Measurements from ENCODE around the gene TRPM6. TPM values are rescaled to one million over a fixed set of nuclear protein-coding genes. Genes with fewer than 3 reads are reported as not detected.
"Not testable (repeated sequence)": the region's sequence is repeated elsewhere in the genome, so short reads cannot be mapped to it uniquely, and the experiment has no call there.

The TRPM6 gene
- polyA plus RNA-seq, 1 experiment, result 0.02 TPM

DNA sequence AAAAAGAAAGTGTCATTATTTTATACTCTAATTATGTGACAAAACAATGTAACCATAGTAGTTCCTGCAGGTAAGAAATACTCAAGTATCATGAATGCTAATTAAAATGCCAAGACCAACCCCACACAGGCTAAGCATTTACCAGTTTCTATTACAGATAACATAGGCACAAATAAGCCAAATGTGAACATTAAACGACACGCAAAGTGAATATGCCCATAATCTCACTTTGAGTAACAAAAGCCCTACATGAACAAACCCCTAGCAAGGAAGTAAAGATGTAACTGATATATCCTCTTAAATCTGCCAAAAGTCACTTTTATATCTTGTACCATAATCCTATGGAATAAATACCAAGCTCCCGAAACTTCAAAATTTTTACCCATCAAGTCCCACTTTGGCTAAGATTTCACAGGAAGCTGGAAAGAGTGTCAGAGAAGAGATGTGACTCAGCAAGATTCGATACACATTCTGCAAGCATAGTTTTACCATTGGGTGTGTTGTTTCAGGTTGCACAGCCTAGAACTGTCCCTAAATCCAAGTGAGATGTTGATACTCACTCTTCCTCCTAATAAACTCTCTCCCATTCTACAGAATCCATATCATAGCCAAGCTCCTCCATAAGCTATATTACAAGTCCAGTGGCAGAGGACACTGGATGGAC, 28.8 kb downstream of the TRPM6 start:
- ChIA-PET POLR2A (no interaction called here), CTCF (interaction anchor here (0.7 kb wide), 1 partner anchor 118 kb away, joined by 3 read pairs; no protein-coding TSS in a partner anchor)
- TF ChIP-seq CTCF (IDR thresholded peaks at IDR 0.05; ENCODE audit: insufficient read depth, low read depth, low read length), result no peak
- no peaks in the 10 kb centered on the region for H3K36me3 ChIP-seq (ENCODE audit: control insufficient read depth, insufficient read depth, low read length)
- no peaks in the 10 kb centered on the region for H3K27me3 ChIP-seq (ENCODE audit: control insufficient read depth, insufficient read depth, low read length)
- DNase-seq (ENCODE audit: low read depth), result no peak
- no peak overlapping the region for H3K4me3 ChIP-seq (ENCODE audit: low read depth, low read length)

- Histone ChIP-seq H3K4me3 (ENCODE audit: low read depth, low read length) (no peak overlapping the region), H3K36me3 (ENCODE audit: control insufficient read depth, insufficient read depth, low read length) (no peaks in the 10 kb centered on the region), H3K27me3 (ENCODE audit: control insufficient read depth, insufficient read depth, low read length) (no peaks in the 10 kb centered on the region)
- DNase-seq (ENCODE audit: low read depth), result no peak
- TF ChIP-seq CTCF (IDR thresholded peaks at IDR 0.05; ENCODE audit: insufficient read depth, low read depth, low read length), result no peak
- CTCF ChIA-PET, result no interaction called here
- POLR2A ChIA-PET, result no interaction called here
These were observed 30.7 kb downstream of the TRPM6 start for GRCh38 chr9:74856989-74857388.

DNA sequence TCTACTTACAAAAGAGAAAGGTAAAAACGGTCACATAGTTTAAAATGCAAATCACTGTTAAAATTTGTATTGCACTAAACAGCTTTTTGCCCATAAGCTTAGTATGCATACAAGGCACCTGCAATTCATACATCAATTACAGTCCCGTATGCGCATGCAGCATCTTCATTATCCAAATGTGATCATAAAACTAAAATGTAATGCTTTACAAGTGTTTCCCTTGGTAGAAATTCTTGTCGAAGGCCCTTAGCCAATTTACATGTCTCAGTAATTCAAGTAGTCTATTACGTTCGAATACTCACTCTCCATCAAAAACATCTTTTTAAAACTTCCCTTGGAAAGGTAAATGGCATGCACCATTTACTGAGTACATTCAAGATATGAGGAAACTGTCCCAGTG, 32.6 kb downstream of the TRPM6 start:
- no peaks in the 10 kb centered on the region for H3K36me3 ChIP-seq (ENCODE audit: control insufficient read depth, insufficient read depth, low read length)
- ChIA-PET CTCF (no interaction called here), POLR2A (no interaction called here)
- no peak overlapping the region for H3K4me3 ChIP-seq (ENCODE audit: low read depth, low read length)
- no peaks in the 10 kb centered on the region for H3K27me3 ChIP-seq (ENCODE audit: control insufficient read depth, insufficient read depth, low read length)
- no peak for TF ChIP-seq CTCF (IDR thresholded peaks at IDR 0.05; ENCODE audit: insufficient read depth, low read depth, low read length)
- no peak for DNase-seq (ENCODE audit: low read depth)

DNA sequence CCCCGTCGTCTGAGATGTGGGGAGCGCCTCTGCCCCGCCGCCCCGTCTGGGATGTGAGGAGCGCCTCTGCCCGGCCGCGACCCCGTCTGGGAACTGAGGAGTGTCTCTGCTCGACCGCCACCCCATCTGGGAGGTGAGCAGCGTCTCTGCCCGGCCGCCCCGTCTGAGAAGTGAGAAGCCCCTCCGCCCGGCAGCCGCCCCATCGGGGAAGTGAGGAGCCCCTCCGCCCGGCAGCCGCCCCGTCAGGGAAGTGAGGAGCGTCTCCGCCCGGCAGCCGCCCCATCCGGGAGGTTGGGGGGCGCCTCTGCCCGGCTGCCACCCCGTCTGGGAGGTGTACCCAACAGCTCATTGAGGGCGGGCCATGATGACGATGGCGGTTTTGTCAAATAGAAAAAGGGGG, 34.7 kb downstream of the TRPM6 start:
- H3K27me3 ChIP-seq (ENCODE audit: control insufficient read depth, insufficient read depth, low read length); H3K36me3 ChIP-seq (ENCODE audit: control insufficient read depth, insufficient read depth, low read length); POLR2A ChIA-PET; CTCF ChIA-PET; H3K4me3 ChIP-seq (ENCODE audit: low read depth, low read length); DNase-seq (ENCODE audit: low read depth): not testable (repeated sequence)

GRCh38 chr9:74848153-74848525, 39.6 kb downstream of the TRPM6 start:
- no peaks in the 10 kb centered on the region for H3K36me3 ChIP-seq (ENCODE audit: control insufficient read depth, insufficient read depth, low read length)
- POLR2A ChIA-PET, result no interaction called here
- TF ChIP-seq CTCF (IDR thresholded peaks at IDR 0.05; ENCODE audit: insufficient read depth, low read depth, low read length), result no peak
- no peak overlapping the region for H3K4me3 ChIP-seq (ENCODE audit: low read depth, low read length)
- H3K27me3 ChIP-seq (ENCODE audit: control insufficient read depth, insufficient read depth, low read length), result no peaks in the 10 kb centered on the region
- no peak for DNase-seq (ENCODE audit: low read depth)
- CTCF ChIA-PET, result interaction anchor here (0.5 to 0.9 kb wide), 2 partner anchors 49 to 104 kb away, joined by 3 read pairs; no protein-coding TSS in a partner anchor

All from BJ (cell line).